ENCODE data around the gene SLC6A20.
A peak's percentile ranks its signal among the peaks of the same experiment; 100 is the strongest.
"Not testable (repeated sequence)": the region's sequence is repeated elsewhere in the genome, so short reads cannot be mapped to it uniquely, and the experiment has no call there.

SLC6A20 gene

GRCh38 chr3:45761831-45762230, 34.5 kb downstream of the SLC6A20 start:
- Histone ChIP-seq H3K9me3 (ENCODE audit: control insufficient read depth in 1 of 2, low read length in 2 of 2) (no peaks in the 10 kb centered on the region), H3K4me1 (ENCODE audit: control insufficient read depth in 1 of 2, insufficient read depth in 2 of 2, low read length in 2 of 2) (peaks cover 0 to 4% of the 10 kb centered on the region in 2 donors), H3K27me3 (ENCODE audit: control insufficient read depth in 1 of 2, insufficient read depth in 2 of 2, low read length in 2 of 2) (no peaks in the 10 kb centered on the region), H3K9ac (ENCODE audit: low read depth in 1 of 2, low read length in 2 of 2) (no peak overlapping the region), H3K27ac (ENCODE audit: low read depth, low read length) (no peak overlapping the region), H3K36me3 (ENCODE audit: control insufficient read depth in 1 of 2, insufficient read depth in 2 of 2, low read length in 2 of 2) (peaks cover 0 to 18% of the 10 kb centered on the region in 2 donors), H3K4me3 (ENCODE audit: low read depth in 1 of 2, low read length in 2 of 2) (no peak overlapping the region)

- Histone ChIP-seq H3K36me3 (ENCODE audit: control insufficient read depth in 1 of 2, insufficient read depth in 2 of 2, low read length in 2 of 2) (peaks cover 0 to 18% of the 10 kb centered on the region in 2 donors), H3K4me1 (ENCODE audit: control insufficient read depth in 1 of 2, insufficient read depth in 2 of 2, low read length in 2 of 2) (peaks cover 0 to 4% of the 10 kb centered on the region in 2 donors), H3K9me3 (ENCODE audit: control insufficient read depth in 1 of 2, low read length in 2 of 2) (no peaks in the 10 kb centered on the region), H3K9ac (ENCODE audit: low read depth in 1 of 2, low read length in 2 of 2) (peak overlapping the region in 1 of 2 donors; percentile 8), H3K4me3 (ENCODE audit: low read depth in 1 of 2, low read length in 2 of 2) (no peak overlapping the region), H3K27ac (ENCODE audit: low read depth, low read length) (no peak overlapping the region), H3K27me3 (ENCODE audit: control insufficient read depth in 1 of 2, insufficient read depth in 2 of 2, low read length in 2 of 2) (no peaks in the 10 kb centered on the region)
These were observed 35.2 kb downstream of the SLC6A20 start for GRCh38 chr3:45760878-45761711.

GRCh38 chr3:45759851-45760250, 36.5 kb downstream of the SLC6A20 start:
- H3K36me3 ChIP-seq (ENCODE audit: control insufficient read depth in 1 of 2, insufficient read depth in 2 of 2, low read length in 2 of 2) = peaks cover 0 to 18% of the 10 kb centered on the region in 2 donors
- no peaks in the 10 kb centered on the region for H3K27me3 ChIP-seq (ENCODE audit: control insufficient read depth in 1 of 2, insufficient read depth in 2 of 2, low read length in 2 of 2)
- no peak overlapping the region for H3K27ac ChIP-seq (ENCODE audit: low read depth, low read length)
- H3K9me3 ChIP-seq (ENCODE audit: control insufficient read depth in 1 of 2, low read length in 2 of 2) = no peaks in the 10 kb centered on the region
- no peak overlapping the region for H3K9ac ChIP-seq (ENCODE audit: low read depth in 1 of 2, low read length in 2 of 2)
- H3K4me3 ChIP-seq (ENCODE audit: low read depth in 1 of 2, low read length in 2 of 2) = no peak overlapping the region
- H3K4me1 ChIP-seq (ENCODE audit: control insufficient read depth in 1 of 2, insufficient read depth in 2 of 2, low read length in 2 of 2) = peaks cover 0 to 4% of the 10 kb centered on the region in 2 donors

GRCh38 chr3:45758871-45759270, 37.5 kb downstream of the SLC6A20 start:
- H3K27ac ChIP-seq (ENCODE audit: low read depth, low read length) = no peak overlapping the region
- H3K27me3 ChIP-seq (ENCODE audit: control insufficient read depth in 1 of 2, insufficient read depth in 2 of 2, low read length in 2 of 2) = no peaks in the 10 kb centered on the region
- H3K9ac ChIP-seq (ENCODE audit: low read depth in 1 of 2, low read length in 2 of 2) = no peak overlapping the region
- no peak overlapping the region for H3K4me3 ChIP-seq (ENCODE audit: low read depth in 1 of 2, low read length in 2 of 2)
- no peaks in the 10 kb centered on the region for H3K9me3 ChIP-seq (ENCODE audit: control insufficient read depth in 1 of 2, low read length in 2 of 2)
- peaks cover 0 to 4% of the 10 kb centered on the region in 2 donors for H3K4me1 ChIP-seq (ENCODE audit: control insufficient read depth in 1 of 2, insufficient read depth in 2 of 2, low read length in 2 of 2)
- peaks cover 0 to 13% of the 10 kb centered on the region in 2 donors for H3K36me3 ChIP-seq (ENCODE audit: control insufficient read depth in 1 of 2, insufficient read depth in 2 of 2, low read length in 2 of 2)

- not testable (repeated sequence) for H3K4me3 ChIP-seq (ENCODE audit: low read depth in 1 of 2, low read length in 2 of 2); H3K9me3 ChIP-seq (ENCODE audit: control insufficient read depth in 1 of 2, low read length in 2 of 2); H3K27ac ChIP-seq (ENCODE audit: low read depth, low read length); H3K4me1 ChIP-seq (ENCODE audit: control insufficient read depth in 1 of 2, insufficient read depth in 2 of 2, low read length in 2 of 2); H3K27me3 ChIP-seq (ENCODE audit: control insufficient read depth in 1 of 2, insufficient read depth in 2 of 2, low read length in 2 of 2); H3K9ac ChIP-seq (ENCODE audit: low read depth in 1 of 2, low read length in 2 of 2)
- peaks cover 0 to 10% of the 10 kb centered on the region in 2 donors for H3K36me3 ChIP-seq (ENCODE audit: control insufficient read depth in 1 of 2, insufficient read depth in 2 of 2, low read length in 2 of 2)
These were observed 39.2 kb downstream of the SLC6A20 start for GRCh38 chr3:45757141-45757540.

- H3K27me3 ChIP-seq (ENCODE audit: control insufficient read depth in 1 of 2, insufficient read depth in 2 of 2, low read length in 2 of 2) = no peaks in the 10 kb centered on the region
- H3K27ac ChIP-seq (ENCODE audit: low read depth, low read length) = no peak overlapping the region
- H3K9ac ChIP-seq (ENCODE audit: low read depth in 1 of 2, low read length in 2 of 2) = no peak overlapping the region
- H3K36me3 ChIP-seq (ENCODE audit: control insufficient read depth in 1 of 2, insufficient read depth in 2 of 2, low read length in 2 of 2) = peaks cover 0 to 10% of the 10 kb centered on the region in 2 donors
- no peak overlapping the region for H3K4me3 ChIP-seq (ENCODE audit: low read depth in 1 of 2, low read length in 2 of 2)
- no peaks in the 10 kb centered on the region for H3K9me3 ChIP-seq (ENCODE audit: control insufficient read depth in 1 of 2, low read length in 2 of 2)
- H3K4me1 ChIP-seq (ENCODE audit: control insufficient read depth in 1 of 2, insufficient read depth in 2 of 2, low read length in 2 of 2) = no peaks in the 10 kb centered on the region
These were observed 40.3 kb downstream of the SLC6A20 start for GRCh38 chr3:45756055-45756454.

- Histone ChIP-seq H3K9ac (ENCODE audit: low read depth in 1 of 2, low read length in 2 of 2) (no peak overlapping the region), H3K27me3 (ENCODE audit: control insufficient read depth in 1 of 2, insufficient read depth in 2 of 2, low read length in 2 of 2) (no peaks in the 10 kb centered on the region), H3K27ac (ENCODE audit: low read depth, low read length) (no peak overlapping the region), H3K4me1 (ENCODE audit: control insufficient read depth in 1 of 2, insufficient read depth in 2 of 2, low read length in 2 of 2) (no peaks in the 10 kb centered on the region), H3K4me3 (ENCODE audit: low read depth in 1 of 2, low read length in 2 of 2) (no peak overlapping the region), H3K9me3 (ENCODE audit: control insufficient read depth in 1 of 2, low read length in 2 of 2) (no peaks in the 10 kb centered on the region), H3K36me3 (ENCODE audit: control insufficient read depth in 1 of 2, insufficient read depth in 2 of 2, low read length in 2 of 2) (peaks cover 0 to 10% of the 10 kb centered on the region in 2 donors)
These were observed 41.9 kb downstream of the SLC6A20 start for GRCh38 chr3:45754461-45754860.

GRCh38 chr3:45753095-45753494, 43.2 kb downstream of the SLC6A20 start:
- Histone ChIP-seq H3K27me3 (ENCODE audit: control insufficient read depth in 1 of 2, insufficient read depth in 2 of 2, low read length in 2 of 2) (no peaks in the 10 kb centered on the region), H3K4me1 (ENCODE audit: control insufficient read depth in 1 of 2, insufficient read depth in 2 of 2, low read length in 2 of 2) (no peaks in the 10 kb centered on the region), H3K27ac (ENCODE audit: low read depth, low read length) (no peak overlapping the region), H3K4me3 (ENCODE audit: low read depth in 1 of 2, low read length in 2 of 2) (no peak overlapping the region), H3K9ac (ENCODE audit: low read depth in 1 of 2, low read length in 2 of 2) (no peak overlapping the region), H3K36me3 (ENCODE audit: control insufficient read depth in 1 of 2, insufficient read depth in 2 of 2, low read length in 2 of 2) (peaks cover 0 to 4% of the 10 kb centered on the region in 2 donors), H3K9me3 (ENCODE audit: control insufficient read depth in 1 of 2, low read length in 2 of 2) (no peaks in the 10 kb centered on the region)

GRCh38 chr3:45751537-45752242, 44.6 kb downstream of the SLC6A20 start:
- Histone ChIP-seq H3K27ac (ENCODE audit: low read depth, low read length) (no peak overlapping the region), H3K9ac (ENCODE audit: low read depth in 1 of 2, low read length in 2 of 2) (no peak overlapping the region), H3K9me3 (ENCODE audit: control insufficient read depth in 1 of 2, low read length in 2 of 2) (no peaks in the 10 kb centered on the region)

GRCh38 chr3:45749880-45750279, 46.5 kb downstream of the SLC6A20 start:
- Histone ChIP-seq H3K9ac (ENCODE audit: low read depth in 1 of 2, low read length in 2 of 2) (no peak overlapping the region), H3K27ac (ENCODE audit: low read depth, low read length) (no peak overlapping the region), H3K27me3 (ENCODE audit: control insufficient read depth in 1 of 2, insufficient read depth in 2 of 2, low read length in 2 of 2) (no peaks in the 10 kb centered on the region), H3K36me3 (ENCODE audit: control insufficient read depth in 1 of 2, insufficient read depth in 2 of 2, low read length in 2 of 2) (peaks cover 0 to 30% of the 10 kb centered on the region in 2 donors), H3K9me3 (ENCODE audit: control insufficient read depth in 1 of 2, low read length in 2 of 2) (no peaks in the 10 kb centered on the region), H3K4me1 (ENCODE audit: control insufficient read depth in 1 of 2, insufficient read depth in 2 of 2, low read length in 2 of 2) (no peaks in the 10 kb centered on the region), H3K4me3 (ENCODE audit: low read depth in 1 of 2, low read length in 2 of 2) (no peak overlapping the region)

More at GRCh38 chr3:45751537-45752242, 44.6 kb downstream of the SLC6A20 start:
- no peaks in the 10 kb centered on the region for H3K27me3 ChIP-seq (ENCODE audit: control insufficient read depth in 1 of 2, insufficient read depth in 2 of 2, low read length in 2 of 2)
- H3K4me3 ChIP-seq (ENCODE audit: low read depth in 1 of 2, low read length in 2 of 2) = no peak overlapping the region
- H3K4me1 ChIP-seq (ENCODE audit: control insufficient read depth in 1 of 2, insufficient read depth in 2 of 2, low read length in 2 of 2) = no peaks in the 10 kb centered on the region
- peaks cover 0 to 14% of the 10 kb centered on the region in 2 donors for H3K36me3 ChIP-seq (ENCODE audit: control insufficient read depth in 1 of 2, insufficient read depth in 2 of 2, low read length in 2 of 2)
